IPS-20b (cell line): ENCODE data around the gene LAD1.
A peak's percentile ranks its signal among the peaks of the same experiment; 100 is the strongest.

Experiments used
- H3K27ac ChIP-seq: one replicate; pipeline ENCODE4 v1.5.1; 2013; ENCODE audit warnings: low read length
- H3K27me3 ChIP-seq: 2 replicates; pipeline ENCODE4 v1.6.1; 2013; ENCODE audit warnings: mild to moderate bottlenecking, low read length, inconsistent platforms; ENCODE audit not compliant: insufficient read depth
- H3K36me3 ChIP-seq: 2 replicates; pipeline ENCODE4 v1.6.1; 2013; ENCODE audit warnings: low read depth, mild to moderate bottlenecking, inconsistent platforms, low read length, moderate library complexity; ENCODE audit not compliant: insufficient read depth
- H3K4me1 ChIP-seq: 2 replicates; pipeline ENCODE4 v1.6.1; 2013; ENCODE audit warnings: mild to moderate bottlenecking, control low read depth, inconsistent platforms, low read length, moderate library complexity; ENCODE audit not compliant: insufficient read depth
- H3K4me3 ChIP-seq: 2 replicates; pipeline ENCODE4 v1.5.1; 2013; ENCODE audit warnings: mild to moderate bottlenecking, low read length, inconsistent platforms
- H3K9ac ChIP-seq: 2 replicates; pipeline ENCODE4 v1.6.1; 2013; ENCODE audit warnings: low read depth, mild to moderate bottlenecking, inconsistent platforms, low read length, moderate library complexity
- H3K9me3 ChIP-seq: 2 replicates; pipeline ENCODE4 v1.6.1; 2013; ENCODE audit warnings: mild to moderate bottlenecking, low read depth, low read length, inconsistent platforms; ENCODE audit not compliant: insufficient read depth

The LAD1 gene

GRCh38 chr1:201400852-201401230 is 1.7 kb upstream of the LAD1 start:
- H3K4me3 ChIP-seq, result no peak overlapping the region
- peaks cover 48% of the 10 kb centered on the region for H3K27me3 ChIP-seq

GRCh38 chr1:201400212-201400851 is 1.2 kb upstream of the LAD1 start:
- Histone ChIP-seq H3K4me1 (no peaks in the 10 kb centered on the region), H3K36me3 (no peaks in the 10 kb centered on the region), H3K9ac (peak overlapping the region; percentile 69), H3K27ac (no peak overlapping the region), H3K9me3 (no peaks in the 10 kb centered on the region), H3K27me3 (peaks cover 48% of the 10 kb centered on the region), H3K4me3 (peak overlapping the region; percentile 73)

More at GRCh38 chr1:201400852-201401230, 1.7 kb upstream of the LAD1 start:
- Histone ChIP-seq H3K27ac (no peak overlapping the region), H3K4me1 (no peaks in the 10 kb centered on the region), H3K36me3 (no peaks in the 10 kb centered on the region), H3K9ac (no peak overlapping the region), H3K9me3 (no peaks in the 10 kb centered on the region)

GRCh38 chr1:201399352-201400126 is 415 bp upstream of the LAD1 start:
- Histone ChIP-seq H3K27me3 (peaks cover 48% of the 10 kb centered on the region), H3K4me1 (no peaks in the 10 kb centered on the region)

GRCh38 chr1:201397675-201398074 is 1.4 kb downstream of the LAD1 start:
- Histone ChIP-seq H3K4me3 (no peak overlapping the region), H3K27me3 (peaks cover 45% of the 10 kb centered on the region), H3K4me1 (peaks cover 5% of the 10 kb centered on the region; the same call in 1 of the 2 replicates)

More at GRCh38 chr1:201399352-201400126, 415 bp upstream of the LAD1 start:
- Histone ChIP-seq H3K36me3 (no peaks in the 10 kb centered on the region), H3K4me3 (peak overlapping the region; percentile 73), H3K27ac (no peak overlapping the region), H3K9me3 (no peaks in the 10 kb centered on the region), H3K9ac (peak overlapping the region; percentile 69)

GRCh38 chr1:201396861-201397464 is 2.2 kb downstream of the LAD1 start:
- H3K27me3 ChIP-seq, result peaks cover 44% of the 10 kb centered on the region
- no peak overlapping the region for H3K27ac ChIP-seq
- H3K4me3 ChIP-seq, result no peak overlapping the region
- no peaks in the 10 kb centered on the region for H3K36me3 ChIP-seq
- H3K9ac ChIP-seq, result no peak overlapping the region
- peaks cover 5% of the 10 kb centered on the region; the same call in 1 of the 2 replicates for H3K4me1 ChIP-seq
- H3K9me3 ChIP-seq, result no peaks in the 10 kb centered on the region

More at GRCh38 chr1:201397675-201398074, 1.4 kb downstream of the LAD1 start:
- no peak overlapping the region for H3K9ac ChIP-seq
- no peaks in the 10 kb centered on the region for H3K36me3 ChIP-seq
- H3K27ac ChIP-seq, result no peak overlapping the region
- no peaks in the 10 kb centered on the region for H3K9me3 ChIP-seq

GRCh38 chr1:201395936-201396335 is 3.2 kb downstream of the LAD1 start:
- peaks cover 33% of the 10 kb centered on the region for H3K27me3 ChIP-seq
- H3K27ac ChIP-seq, result no peak overlapping the region
- peaks cover 5% of the 10 kb centered on the region; the same call in 1 of the 2 replicates for H3K4me1 ChIP-seq
- no peak overlapping the region for H3K4me3 ChIP-seq
- H3K9me3 ChIP-seq, result no peaks in the 10 kb centered on the region
- no peaks in the 10 kb centered on the region for H3K36me3 ChIP-seq
- H3K9ac ChIP-seq, result no peak overlapping the region

- Histone ChIP-seq H3K9ac (no peak overlapping the region), H3K4me3 (no peak overlapping the region), H3K9me3 (no peaks in the 10 kb centered on the region), H3K27me3 (peaks cover 20% of the 10 kb centered on the region), H3K36me3 (no peaks in the 10 kb centered on the region), H3K27ac (no peak overlapping the region), H3K4me1 (peaks cover 5% of the 10 kb centered on the region; the same call in 1 of the 2 replicates)
These were observed 4.5 kb downstream of the LAD1 start for GRCh38 chr1:201394591-201394990.

- Histone ChIP-seq H3K36me3 (no peaks in the 10 kb centered on the region), H3K9ac (no peak overlapping the region), H3K27ac (no peak overlapping the region), H3K27me3 (peaks cover 5% of the 10 kb centered on the region), H3K4me1 (peaks cover 5% of the 10 kb centered on the region; the same call in 1 of the 2 replicates), H3K4me3 (no peak overlapping the region), H3K9me3 (no peaks in the 10 kb centered on the region)
These were observed 6.0 kb downstream of the LAD1 start for GRCh38 chr1:201393076-201393475.

GRCh38 chr1:201391651-201392511 is 7.2 kb downstream of the LAD1 start:
- no peaks in the 10 kb centered on the region for H3K27me3 ChIP-seq
- H3K9ac ChIP-seq, result no peak overlapping the region
- peaks cover 5% of the 10 kb centered on the region; the same call in 1 of the 2 replicates for H3K4me1 ChIP-seq
- H3K27ac ChIP-seq, result no peak overlapping the region
- no peak overlapping the region for H3K4me3 ChIP-seq
- 0 out of 2 replicates have a peak, but pooled peaks cover 6% of the 10 kb centered on the region for H3K36me3 ChIP-seq
- no peaks in the 10 kb centered on the region for H3K9me3 ChIP-seq

- no peak overlapping the region for H3K27ac ChIP-seq
- H3K36me3 ChIP-seq, result 0 out of 2 replicates have a peak, but pooled peaks cover 12% of the 10 kb centered on the region
- H3K9ac ChIP-seq, result no peak overlapping the region
- H3K4me1 ChIP-seq, result peaks cover 5% of the 10 kb centered on the region; the same call in 1 of the 2 replicates
- H3K9me3 ChIP-seq, result no peaks in the 10 kb centered on the region
- H3K27me3 ChIP-seq, result no peaks in the 10 kb centered on the region
- no peak overlapping the region for H3K4me3 ChIP-seq
These were observed 7.9 kb downstream of the LAD1 start for GRCh38 chr1:201391225-201391624.

- Histone ChIP-seq H3K4me1 (peaks cover under 1% of the 10 kb centered on the region; the same call in 1 of the 2 replicates), H3K27ac (no peak overlapping the region), H3K36me3 (0 out of 2 replicates have a peak, but pooled peaks cover 12% of the 10 kb centered on the region), H3K4me3 (no peak overlapping the region), H3K9ac (no peak overlapping the region), H3K9me3 (no peaks in the 10 kb centered on the region), H3K27me3 (no peaks in the 10 kb centered on the region)
These were observed 10.1 kb downstream of the LAD1 start for GRCh38 chr1:201389051-201389450.
